ENCODE data around the gene CDH4. TPM values are rescaled to one million over a fixed set of nuclear protein-coding genes. Genes with fewer than 3 reads are reported as not detected.

Gene CDH4
- total RNA-seq, 1 donor from 2014 or later: 0.23 TPM

DNA sequence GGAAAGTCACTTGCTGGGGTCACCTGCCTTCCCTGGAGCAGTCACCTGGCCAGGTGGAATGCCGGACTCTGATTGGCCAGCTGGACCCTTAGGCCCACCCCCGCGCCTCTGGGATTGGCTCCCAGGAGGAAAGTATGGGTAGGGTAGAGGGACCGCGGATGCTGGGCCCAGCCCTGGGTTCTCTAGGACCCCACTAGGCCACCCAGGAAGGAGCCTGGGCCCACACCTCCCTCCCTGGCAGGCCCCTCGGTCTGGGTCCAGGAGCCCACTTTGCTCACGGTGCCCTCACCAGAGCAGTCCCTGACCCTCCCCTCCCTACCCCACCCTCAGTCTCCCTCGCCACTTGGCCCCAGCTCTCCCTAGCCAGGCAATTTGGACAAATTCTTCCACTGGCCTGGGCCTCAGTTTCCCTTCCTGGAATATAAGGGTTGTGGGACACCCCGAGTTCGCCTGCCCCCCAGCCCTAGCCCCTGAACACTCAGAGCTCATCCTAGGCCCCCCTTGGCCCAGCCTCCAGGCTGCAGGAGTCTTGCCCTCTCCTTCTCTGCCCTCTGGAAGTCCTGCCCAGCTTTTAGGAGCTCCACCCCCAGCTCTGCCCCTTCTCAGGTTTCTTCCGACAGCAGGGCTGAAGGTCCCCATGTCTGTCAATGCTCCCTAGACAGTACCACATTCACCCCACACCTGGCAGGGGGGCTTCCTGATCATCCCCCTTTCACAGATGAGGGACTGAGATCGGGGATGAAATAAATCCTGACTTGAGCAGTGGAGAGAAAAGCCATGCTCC is 514.0 kb downstream of the CDH4 start:
- Mint-ChIP-seq H3K9me3 (ENCODE audit: unreplicated experiment) (no peaks in the 10 kb centered on the region), H3K4me3 (ENCODE audit: unreplicated experiment) (no peak overlapping the region), H3K27me3 (ENCODE audit: unreplicated experiment) (peaks cover 2% of the 10 kb centered on the region), H3K36me3 (ENCODE audit: low read depth, unreplicated experiment) (no peaks in the 10 kb centered on the region), H3K4me1 (ENCODE audit: unreplicated experiment) (no peaks in the 10 kb centered on the region), H3K27ac (ENCODE audit: unreplicated experiment) (no peak overlapping the region)
- DNase-seq (ENCODE audit: low spot score): no peak
- TF ChIP-seq, protein P1, sequence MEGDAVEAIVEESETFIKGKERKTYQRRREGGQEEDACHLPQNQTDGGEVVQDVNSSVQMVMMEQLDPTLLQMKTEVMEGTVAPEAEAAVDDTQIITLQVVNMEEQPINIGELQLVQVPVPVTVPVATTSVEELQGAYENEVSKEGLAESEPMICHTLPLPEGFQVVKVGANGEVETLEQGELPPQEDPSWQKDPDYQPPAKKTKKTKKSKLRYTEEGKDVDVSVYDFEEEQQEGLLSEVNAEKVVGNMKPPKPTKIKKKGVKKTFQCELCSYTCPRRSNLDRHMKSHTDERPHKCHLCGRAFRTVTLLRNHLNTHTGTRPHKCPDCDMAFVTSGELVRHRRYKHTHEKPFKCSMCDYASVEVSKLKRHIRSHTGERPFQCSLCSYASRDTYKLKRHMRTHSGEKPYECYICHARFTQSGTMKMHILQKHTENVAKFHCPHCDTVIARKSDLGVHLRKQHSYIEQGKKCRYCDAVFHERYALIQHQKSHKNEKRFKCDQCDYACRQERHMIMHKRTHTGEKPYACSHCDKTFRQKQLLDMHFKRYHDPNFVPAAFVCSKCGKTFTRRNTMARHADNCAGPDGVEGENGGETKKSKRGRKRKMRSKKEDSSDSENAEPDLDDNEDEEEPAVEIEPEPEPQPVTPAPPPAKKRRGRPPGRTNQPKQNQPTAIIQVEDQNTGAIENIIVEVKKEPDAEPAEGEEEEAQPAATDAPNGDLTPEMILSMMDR (IDR thresholded peaks at IDR 0.05; ENCODE audit: unreplicated experiment): no peak

DNA sequence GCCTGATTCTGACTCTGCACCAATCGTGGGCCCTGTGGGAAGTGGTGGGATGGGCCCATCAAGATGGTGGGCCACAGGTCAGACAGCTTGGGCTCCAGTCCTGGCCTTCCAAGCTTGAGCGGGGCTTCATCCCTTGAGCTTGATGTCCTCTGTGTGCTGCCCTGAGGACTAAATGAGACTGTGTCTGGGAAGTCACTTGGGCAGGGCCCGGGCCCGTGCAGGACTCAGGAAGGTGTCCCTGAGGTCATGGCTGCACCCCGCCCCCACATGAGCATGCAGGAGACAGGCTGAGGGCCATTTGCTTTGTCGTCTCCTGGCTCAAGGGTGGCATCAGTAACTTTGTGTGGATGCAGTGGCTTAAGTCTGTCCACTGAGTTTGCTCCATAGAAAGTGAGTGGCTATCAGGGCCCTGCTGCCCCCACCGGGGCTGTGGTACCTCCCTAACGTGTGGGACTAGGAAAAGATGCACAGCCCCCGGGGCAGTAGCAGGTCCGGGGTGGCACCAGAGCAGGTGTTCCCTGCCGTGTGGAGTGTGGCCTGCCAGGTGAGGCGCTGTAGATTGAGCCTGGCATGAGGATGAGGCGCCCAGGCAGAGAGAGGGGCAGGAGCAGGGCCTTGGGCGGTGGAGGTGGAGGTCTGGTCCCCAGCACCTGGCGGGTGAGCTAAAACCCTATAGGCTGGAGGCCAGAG is 515.0 kb downstream of the CDH4 start:
- DNase-seq (ENCODE audit: low spot score): no peak
- peaks cover 2% of the 10 kb centered on the region for H3K27me3 Mint-ChIP-seq (ENCODE audit: unreplicated experiment)
- H3K27ac Mint-ChIP-seq (ENCODE audit: unreplicated experiment): no peak overlapping the region
- H3K4me1 Mint-ChIP-seq (ENCODE audit: unreplicated experiment): no peaks in the 10 kb centered on the region
- TF ChIP-seq, protein P1 (IDR thresholded peaks at IDR 0.05; ENCODE audit: unreplicated experiment): no peak
- no peaks in the 10 kb centered on the region for H3K9me3 Mint-ChIP-seq (ENCODE audit: unreplicated experiment)
- no peak overlapping the region for H3K4me3 Mint-ChIP-seq (ENCODE audit: unreplicated experiment)
- H3K36me3 Mint-ChIP-seq (ENCODE audit: low read depth, unreplicated experiment): no peaks in the 10 kb centered on the region

DNA sequence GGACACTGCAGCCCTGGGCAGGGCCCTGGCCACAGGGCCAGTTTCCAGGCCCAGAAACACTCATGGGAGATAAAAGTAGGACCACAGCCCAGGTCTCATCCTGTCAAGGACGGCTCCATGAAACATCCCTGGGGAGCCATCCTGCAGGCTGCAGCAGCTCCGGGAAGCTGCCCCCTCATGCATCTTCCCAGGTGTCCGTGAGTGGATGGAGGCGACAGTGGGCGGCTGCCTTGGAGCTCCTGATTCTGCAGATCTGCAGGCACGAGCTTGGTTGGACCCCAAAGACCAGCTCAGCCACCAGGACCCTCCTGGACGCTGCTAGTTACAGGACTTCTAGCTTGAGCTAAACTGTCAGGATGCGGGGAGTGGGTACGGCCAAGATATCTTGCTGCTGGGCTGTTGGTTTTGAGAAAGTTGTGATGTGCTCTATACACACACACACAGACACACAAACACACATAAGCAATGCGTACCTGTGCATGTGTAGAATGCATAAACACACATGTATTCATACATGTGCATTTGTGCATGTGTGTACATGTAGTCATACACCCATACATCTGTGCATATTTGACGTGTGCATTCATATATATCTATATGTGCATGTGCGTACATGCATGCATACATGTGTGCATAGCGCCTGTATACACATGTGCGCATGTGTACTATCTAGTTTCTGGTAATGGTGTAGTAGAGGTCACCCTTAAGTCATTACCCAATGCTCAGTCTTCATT is 515.9 kb downstream of the CDH4 start:
- no peaks in the 10 kb centered on the region for H3K27me3 Mint-ChIP-seq (ENCODE audit: unreplicated experiment)
- H3K4me3 Mint-ChIP-seq (ENCODE audit: unreplicated experiment): no peak overlapping the region
- TF ChIP-seq, protein P1 (IDR thresholded peaks at IDR 0.05; ENCODE audit: unreplicated experiment): no peak
- H3K27ac Mint-ChIP-seq (ENCODE audit: unreplicated experiment): no peak overlapping the region
- no peak for DNase-seq (ENCODE audit: low spot score)
- no peaks in the 10 kb centered on the region for H3K4me1 Mint-ChIP-seq (ENCODE audit: unreplicated experiment)
- H3K36me3 Mint-ChIP-seq (ENCODE audit: low read depth, unreplicated experiment): no peaks in the 10 kb centered on the region
- H3K9me3 Mint-ChIP-seq (ENCODE audit: unreplicated experiment): no peaks in the 10 kb centered on the region

DNA sequence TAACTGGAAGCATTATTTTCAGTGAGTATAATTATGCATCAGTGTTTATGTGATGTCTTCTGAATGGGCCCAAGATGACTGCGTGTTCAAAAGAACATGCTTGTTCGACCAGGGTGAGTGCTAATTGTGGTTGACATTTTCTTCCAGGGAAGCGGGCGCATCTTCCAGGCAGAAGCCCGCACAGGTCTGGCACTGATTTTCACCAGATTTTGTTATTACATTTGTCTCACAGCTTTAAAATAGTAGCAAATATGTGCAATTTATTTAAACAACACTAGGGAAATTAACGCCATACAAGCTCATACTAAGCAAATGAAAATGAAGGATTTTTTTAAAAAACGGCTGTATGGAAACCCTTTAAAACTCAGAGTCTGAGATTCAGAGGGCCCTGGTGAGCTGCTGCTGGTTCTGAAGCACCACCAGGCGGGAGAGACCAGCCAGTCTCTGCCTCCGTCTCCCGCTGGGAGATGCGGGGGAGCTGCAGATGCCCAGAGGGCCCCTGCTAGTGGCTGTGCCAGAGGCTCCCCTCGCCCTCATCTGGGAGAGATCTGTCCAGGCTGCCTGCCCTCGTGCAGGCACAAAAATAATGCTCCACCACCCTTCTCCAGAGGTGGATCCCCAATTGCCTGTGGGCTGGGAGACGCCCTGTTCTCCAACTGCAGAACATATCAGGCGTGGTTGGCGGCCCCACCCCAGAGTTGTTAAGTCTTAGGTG is 516.7 kb downstream of the CDH4 start:
- H3K4me1 Mint-ChIP-seq (ENCODE audit: unreplicated experiment): no peaks in the 10 kb centered on the region
- TF ChIP-seq, protein P1 (IDR thresholded peaks at IDR 0.05; ENCODE audit: unreplicated experiment): no peak

More for the DNA sequence above, 516.7 kb downstream of the CDH4 start:
- Mint-ChIP-seq H3K4me3 (ENCODE audit: unreplicated experiment) (no peak overlapping the region), H3K36me3 (ENCODE audit: low read depth, unreplicated experiment) (no peaks in the 10 kb centered on the region), H3K9me3 (ENCODE audit: unreplicated experiment) (no peaks in the 10 kb centered on the region), H3K27me3 (ENCODE audit: unreplicated experiment) (no peaks in the 10 kb centered on the region), H3K27ac (ENCODE audit: unreplicated experiment) (no peak overlapping the region)
- DNase-seq (ENCODE audit: low spot score): no peak

Data from endothelial cell (in vitro differentiated cells).